Endothelial cell of umbilical vein (primary cell): Measurements from ENCODE around the gene BMERB1. TPM values are rescaled to one million over a fixed set of nuclear protein-coding genes. Genes with fewer than 3 reads are reported as not detected.
A peak's percentile ranks its signal among the peaks of the same experiment; 100 is the strongest.

Experiments
- BruUV-seq: library from RNA; stranded (reverse); fragments of 400-500 nt; replicated peaks from 2 replicates; lab custom pipeline; 2021; lab: Mats Ljungman, UMichigan
- CTCF ChIA-PET: fragments of 300-600, 350-600 bp; sonication (Branson Sonifier 250); formaldehyde crosslinking; loops from one replicate; lab custom pipeline; 2021; ENCODE audit warnings: antibody characterized with exemption, inconsistent platforms; lab: Charles Lee
- POLR2A ChIA-PET: fragments of 300-600, 350-600 bp; sonication (Branson Sonifier 250); formaldehyde crosslinking; loops from one replicate; lab custom pipeline; 2021; ENCODE audit warnings: antibody characterized with exemption, inconsistent platforms; lab: Charles Lee
- DNase-seq: peaks from one replicate; pipeline ENCODE4 v3.0.0-alpha.2; 2011; ENCODE audit warnings: low read depth, low spot score
- FAIRE-seq: peaks from 2 replicates; lab custom pipeline; 2011; peaks lifted over from hg19 to GRCh38; lab: Jason Lieb, UNC
- H2AFZ ChIP-seq: 2 replicates; pipeline ENCODE4 v1.6.0; 2012; ENCODE audit warnings: low read depth, low read length, control low read depth, inconsistent platforms
- H3K27ac ChIP-seq: 2 replicates; pipeline ENCODE4 v1.5.1; 2011; ENCODE audit warnings: low read depth, mild to moderate bottlenecking, control low read depth, low read length, moderate library complexity; ENCODE audit not compliant: insufficient read depth
- H3K27me3 ChIP-seq, 2 experiments: 2 replicates each; pipeline versions ENCODE4 v1.6.0 to v1.6.1; 2011; ENCODE audit warnings: low read length in 2 of 2, mixed read lengths in 1 of 2; ENCODE audit not compliant: control insufficient read depth in 2 of 2, insufficient read depth in 2 of 2
- H3K36me3 ChIP-seq, 2 experiments: 2 replicates in 1 of 2; 3 replicates in 1 of 2; pipeline ENCODE4 v1.5.1; 2011; ENCODE audit warnings: low read length in 2 of 2, mild to moderate bottlenecking in 1 of 2, moderate library complexity in 1 of 2; ENCODE audit not compliant: control insufficient read depth in 2 of 2, insufficient read depth in 2 of 2; ENCODE audit errors: extremely low read depth in 1 of 2
- H3K4me1 ChIP-seq: 3 replicates; pipeline ENCODE4 v1.5.1; 2011; ENCODE audit warnings: mild to moderate bottlenecking, low read length; ENCODE audit not compliant: control insufficient read depth, insufficient read depth; ENCODE audit errors: extremely low read depth
- H3K4me2 ChIP-seq: 2 replicates; pipeline ENCODE4 v1.6.1; 2011; ENCODE audit warnings: low read length, control low read depth, mixed read lengths; ENCODE audit not compliant: insufficient read depth
- H3K4me3 ChIP-seq, 3 experiments: fragments of 200-600 bp in 1 of 3; sonication (generic), shearing (Covaris generic) in 1 of 3; replicated peaks in 1 of 3; 2 replicates each; pipeline ENCODE4 v1.5.1; 2011 to 2016; ENCODE audit warnings: control low read depth in 3 of 3, low read length in 3 of 3, mild to moderate bottlenecking in 2 of 3, inconsistent platforms in 1 of 3, low read depth in 1 of 3, moderate library complexity in 1 of 3; ENCODE audit not compliant: insufficient read depth in 1 of 3
- H3K79me2 ChIP-seq: 2 replicates; pipeline ENCODE4 v1.6.0; 2012; ENCODE audit warnings: low read length, inconsistent platforms; ENCODE audit not compliant: control insufficient read depth, insufficient read depth
- H3K9ac ChIP-seq: replicated peaks from 2 replicates; pipeline ENCODE3; 2011; ENCODE audit warnings: low read length, control low read depth; ENCODE audit not compliant: insufficient read depth; ENCODE audit errors: extremely low read depth
- H3K9me1 ChIP-seq: replicated peaks from 3 replicates; pipeline ENCODE4 v1.6.0; 2011; ENCODE audit warnings: mild to moderate bottlenecking, low read length; ENCODE audit not compliant: control insufficient read depth, insufficient read depth; ENCODE audit errors: extremely low read depth
- H3K9me3 ChIP-seq: replicated peaks from 2 replicates; pipeline ENCODE4 v1.5.1; 2012; ENCODE audit warnings: low read length, inconsistent platforms; ENCODE audit not compliant: control insufficient read depth, insufficient read depth
- H4K20me1 ChIP-seq: replicated peaks from 2 replicates; pipeline ENCODE3; 2011; ENCODE audit warnings: mild to moderate bottlenecking, low read length; ENCODE audit not compliant: control insufficient read depth, insufficient read depth; ENCODE audit errors: extremely low read depth
- CTCF ChIP-seq, 2 donors: IDR thresholded peaks; 1 replicate in 1 of 2; 2 replicates in 1 of 2; pipeline ENCODE4 v1.5.1; 2011; ENCODE audit warnings: low read length in 2 of 2, mild to moderate bottlenecking in 2 of 2, moderate library complexity in 2 of 2, control low read depth in 1 of 2, inconsistent platforms in 1 of 2, low read depth in 1 of 2; ENCODE audit not compliant: insufficient read depth in 1 of 2; ENCODE audit errors: extremely low read depth in 1 of 2
- EZH2 ChIP-seq: IDR thresholded peaks from 2 replicates; pipeline ENCODE4 v1.6.1; 2012; ENCODE audit warnings: borderline replicate concordance, low read depth, mild to moderate bottlenecking, moderate library complexity, low read length, inconsistent platforms; ENCODE audit not compliant: severe bottlenecking
- FOS ChIP-seq: IDR thresholded peaks from 2 replicates; pipeline ENCODE4 v1.6.1; 2011; ENCODE audit warnings: mild to moderate bottlenecking, low read length, moderate library complexity, borderline replicate concordance; ENCODE audit not compliant: insufficient read depth
- GATA2 ChIP-seq: IDR thresholded peaks from 2 replicates; pipeline ENCODE4 v1.7.0; 2011; ENCODE audit warnings: low read depth, mild to moderate bottlenecking, moderate library complexity, mixed read lengths, low read length; ENCODE audit not compliant: insufficient read length, insufficient read depth
- JUN ChIP-seq: IDR thresholded peaks from 2 replicates; pipeline ENCODE4 v1.6.1; 2011; ENCODE audit warnings: borderline replicate concordance, low read depth; ENCODE audit not compliant: insufficient read length, insufficient read depth
- MAX ChIP-seq: IDR thresholded peaks from 2 replicates; pipeline ENCODE4 v1.6.1; 2011; ENCODE audit not compliant: insufficient read depth, insufficient read length
- MYC ChIP-seq: IDR thresholded peaks from one replicate; pipeline ENCODE4 v1.6.1; 2011; ENCODE audit warnings: mild to moderate bottlenecking, low read depth, low read length
- POLR2A ChIP-seq: IDR thresholded peaks from 2 replicates; pipeline ENCODE4 v1.6.1; 2012; ENCODE audit warnings: low read depth, mild to moderate bottlenecking, control low read depth, low read length
- POLR2AphosphoS5 ChIP-seq: IDR thresholded peaks from 2 replicates; pipeline ENCODE4 v1.6.1; 2012; ENCODE audit warnings: low read depth, mild to moderate bottlenecking, control low read depth, low read length, moderate library complexity; ENCODE audit not compliant: insufficient read depth
- dilution Hi-C: fragments of 300-500 bp; cut with MboI; formaldehyde crosslinking; loops from one replicate; pipeline ENCODE4 v1.15.0; 2019; ENCODE audit warnings: low sequenced_read_pairs; ENCODE audit not compliant: extremely low pct_ligation_motif_present
- intact Hi-C: fragments of 100-400 bp; cut with micrococcal nuclease; formaldehyde crosslinking; loops from one replicate; pipeline ENCODE4 v1.10.0; 2022
- polyA plus RNA-seq, 4 experiments: library from polyadenylated mRNA; depleted of rRNA in 3 of 4; stranded (reverse) in 3 of 4; unstranded in 1 of 4; fragments of >200 nt; gene quantifications; 2 replicates each; pipeline versions ENCODE4 v1.2.1 to v1.2.3, GENCODE V29; 2011 to 2012; ENCODE audit warnings: missing spikeins in 1 of 4
- total RNA-seq: library from RNA; stranded (reverse); gene quantifications from 2 replicates; pipeline ENCODE4 v1.2.3, GENCODE V29; 2021

The BMERB1 gene
- total and polyA plus RNA-seq, 2 donors (not counting 3 experiments of a cell fraction or from before 2014, with no cell fraction given), result 14.1 to 17.4 TPM

GRCh38 chr16:15489016-15489415 is 54.6 kb downstream of the BMERB1 start:
- H3K36me3 ChIP-seq, result no peaks in the 10 kb centered on the region
- H3K27ac ChIP-seq, result peak overlapping the region; percentile 43
- FAIRE-seq, result no peak
- H3K4me2 ChIP-seq, result no peak overlapping the region
- H2AFZ ChIP-seq, result no peak overlapping the region
- intact Hi-C loops, result loop anchor here (1.0 kb wide), 1 partner anchor 13 kb away; no protein-coding TSS in a partner anchor
- H3K79me2 ChIP-seq, result no peaks in the 10 kb centered on the region
- TSS peak; percentile 67 for BruUV-seq
- POLR2A ChIA-PET, result interaction anchor here (0.8 kb wide), 1 partner anchor 101 kb away, joined by 3 read pairs; no protein-coding TSS in a partner anchor
- H3K9me3 ChIP-seq, result no peaks in the 10 kb centered on the region
- H4K20me1 ChIP-seq, result no peaks in the 10 kb centered on the region
- CTCF ChIA-PET, result interaction anchor here (0.8 to 1.3 kb wide), 4 partner anchors 13 to 62 kb away, joined by 3 to 6 read pairs (median 6); no protein-coding TSS in a partner anchor
- no peaks in the 10 kb centered on the region for H3K9me1 ChIP-seq
- no peak for TF ChIP-seq FOS
- TF ChIP-seq JUN, result no peak
- no peak for TF ChIP-seq EZH2
- TF ChIP-seq POLR2AphosphoS5, result no peak
- TF ChIP-seq POLR2A, result no peak
- TF ChIP-seq MYC, result no peak
- TF ChIP-seq GATA2, result no peak
- TF ChIP-seq CTCF (IDR thresholded peaks at IDR 0.05; ENCODE audit: extremely low read depth in 1 of 2, insufficient read depth in 1 of 2, low read depth in 1 of 2, low read length in 2 of 2), result no peak
- TF ChIP-seq MAX, result no peak
- DNase-seq, result no peak
- H3K27me3 ChIP-seq, result no peaks in the 10 kb centered on the region
- dilution Hi-C loops, result no loop called here
- no peak overlapping the region for H3K4me3 ChIP-seq
- peaks cover 18% of the 10 kb centered on the region for H3K4me1 ChIP-seq
- H3K9ac ChIP-seq, result no peak overlapping the region
